ENCODE measurements around the gene FBP1.
"Not testable (repeated sequence)": the region's sequence is repeated elsewhere in the genome, so short reads cannot be mapped to it uniquely, and the experiment has no call there.

- TF ChIP-seq RAD21 (IDR thresholded peaks at IDR 0.05; ENCODE audit: insufficient read depth, low read depth, low read length); MYC (IDR thresholded peaks at IDR 0.05; ENCODE audit: insufficient read depth, insufficient read length, insufficient replicate concordance, low read length, severe bottlenecking); MEF2A (IDR thresholded peaks at IDR 0.05; ENCODE audit: insufficient read depth, low read depth, low read length); BCL11A (IDR thresholded peaks at IDR 0.05; ENCODE audit: low read depth, low read length); RB1 (IDR thresholded peaks at IDR 0.05; ENCODE audit: borderline replicate concordance); MTA3 (IDR thresholded peaks at IDR 0.05; ENCODE audit: borderline replicate concordance, low read length); ZNF274 (IDR thresholded peaks at IDR 0.05; ENCODE audit: insufficient read depth, insufficient read length); CEBPB (IDR thresholded peaks at IDR 0.05; ENCODE audit: borderline replicate concordance in 1 of 2, low read depth in 2 of 2, low read length in 2 of 2); POLR2A (IDR thresholded peaks at IDR 0.05; ENCODE audit: low read depth, low read length); EZH2 (IDR thresholded peaks at IDR 0.05; ENCODE audit: borderline replicate concordance, control insufficient read depth, low read depth, low read length); USF2 (IDR thresholded peaks at IDR 0.05; ENCODE audit: borderline replicate concordance, low read depth, low read length): not testable (repeated sequence)
- TF ChIP-seq, protein P1, sequence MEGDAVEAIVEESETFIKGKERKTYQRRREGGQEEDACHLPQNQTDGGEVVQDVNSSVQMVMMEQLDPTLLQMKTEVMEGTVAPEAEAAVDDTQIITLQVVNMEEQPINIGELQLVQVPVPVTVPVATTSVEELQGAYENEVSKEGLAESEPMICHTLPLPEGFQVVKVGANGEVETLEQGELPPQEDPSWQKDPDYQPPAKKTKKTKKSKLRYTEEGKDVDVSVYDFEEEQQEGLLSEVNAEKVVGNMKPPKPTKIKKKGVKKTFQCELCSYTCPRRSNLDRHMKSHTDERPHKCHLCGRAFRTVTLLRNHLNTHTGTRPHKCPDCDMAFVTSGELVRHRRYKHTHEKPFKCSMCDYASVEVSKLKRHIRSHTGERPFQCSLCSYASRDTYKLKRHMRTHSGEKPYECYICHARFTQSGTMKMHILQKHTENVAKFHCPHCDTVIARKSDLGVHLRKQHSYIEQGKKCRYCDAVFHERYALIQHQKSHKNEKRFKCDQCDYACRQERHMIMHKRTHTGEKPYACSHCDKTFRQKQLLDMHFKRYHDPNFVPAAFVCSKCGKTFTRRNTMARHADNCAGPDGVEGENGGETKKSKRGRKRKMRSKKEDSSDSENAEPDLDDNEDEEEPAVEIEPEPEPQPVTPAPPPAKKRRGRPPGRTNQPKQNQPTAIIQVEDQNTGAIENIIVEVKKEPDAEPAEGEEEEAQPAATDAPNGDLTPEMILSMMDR (IDR thresholded peaks at IDR 0.05 in 2 of 3, conservative IDR thresholded peaks at IDR 0.05 in 1 of 3; ENCODE audit: control insufficient read depth in 2 of 3, extremely low read depth in 1 of 3, insufficient read depth in 1 of 3, low read depth in 3 of 3, low read length in 3 of 3): not testable (repeated sequence)
- TF ChIP-seq, protein P2, sequence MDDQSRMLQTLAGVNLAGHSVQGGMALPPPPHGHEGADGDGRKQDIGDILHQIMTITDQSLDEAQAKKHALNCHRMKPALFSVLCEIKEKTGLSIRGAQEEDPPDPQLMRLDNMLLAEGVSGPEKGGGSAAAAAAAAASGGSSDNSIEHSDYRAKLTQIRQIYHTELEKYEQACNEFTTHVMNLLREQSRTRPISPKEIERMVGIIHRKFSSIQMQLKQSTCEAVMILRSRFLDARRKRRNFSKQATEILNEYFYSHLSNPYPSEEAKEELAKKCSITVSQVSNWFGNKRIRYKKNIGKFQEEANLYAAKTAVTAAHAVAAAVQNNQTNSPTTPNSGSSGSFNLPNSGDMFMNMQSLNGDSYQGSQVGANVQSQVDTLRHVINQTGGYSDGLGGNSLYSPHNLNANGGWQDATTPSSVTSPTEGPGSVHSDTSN (IDR thresholded peaks at IDR 0.05; ENCODE audit: insufficient replicate concordance, low read depth, low read length): not testable (repeated sequence)
Observed at GRCh38 chr9:94591046-94591545, 48.2 kb downstream of the FBP1 start.

All from GM12878 (cell line).